ENCODE measurements around the gene WHRN. TPM values are rescaled to one million over a fixed set of nuclear protein-coding genes. Genes with fewer than 3 reads are reported as not detected.
A peak's percentile ranks its signal among the peaks of the same experiment; 100 is the strongest.

The WHRN gene
- total RNA-seq, 2 experiments from 2014 or later: 19.9 to 20.5 TPM

DNA sequence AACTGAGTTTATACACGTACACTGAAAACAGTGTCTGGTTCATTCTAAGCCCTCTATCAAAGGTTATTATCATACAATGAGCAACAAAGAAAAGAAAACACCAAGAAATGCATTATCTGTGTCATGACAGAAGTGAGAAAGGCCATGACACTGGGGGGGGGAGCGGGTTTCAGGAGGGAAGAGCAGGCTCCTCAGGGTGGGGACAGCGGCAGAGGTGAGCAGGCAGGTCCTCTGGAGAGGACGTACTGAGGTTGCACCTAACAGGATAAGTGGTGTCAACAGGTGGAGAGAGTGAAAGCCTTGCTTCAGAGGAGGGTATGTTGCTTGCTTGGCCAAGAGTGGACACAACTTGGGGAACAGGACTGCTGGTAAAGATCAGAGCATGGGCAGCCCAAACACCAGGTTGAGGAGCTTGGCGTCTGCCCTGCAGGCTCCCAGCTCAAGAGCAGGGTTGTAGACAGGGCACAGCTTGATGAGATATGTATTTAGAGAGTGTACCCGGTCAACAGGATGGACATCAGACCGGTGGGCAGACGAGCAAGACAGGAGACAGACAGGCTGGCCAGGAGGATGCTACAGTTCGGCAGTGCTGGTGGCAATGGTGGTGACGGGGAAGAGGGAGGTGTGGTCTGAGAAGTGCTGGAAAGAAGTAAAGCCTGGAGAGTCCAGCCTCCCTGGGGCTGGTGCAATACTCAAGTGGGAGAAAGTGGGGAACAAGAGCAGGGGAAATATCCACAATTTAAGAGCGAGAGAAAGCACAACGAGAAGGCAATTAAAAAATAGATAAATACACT, 10.3 kb downstream of the WHRN start:
- no peak for ATAC-seq (ENCODE audit: poor library complexity)
- H3K4me3 Mint-ChIP-seq: no peak overlapping the region
- CTCF ChIA-PET: interaction anchor here (1.6 kb wide), 1 partner anchor 13 kb away, joined by 5 read pairs; no protein-coding TSS in a partner anchor

GRCh38 chr9:114493521-114494184, 11.6 kb downstream of the WHRN start:
- CTCF ChIA-PET: interaction anchor here (1.1 to 1.6 kb wide), 2 partner anchors 14 to 88 kb away, joined by 3 to 5 read pairs; no protein-coding TSS in a partner anchor
- POLR2A ChIA-PET: no interaction called here
- DNase-seq: peak in 1 of 14 experiments; percentile 43

More for the DNA sequence above, 10.3 kb downstream of the WHRN start:
- no peaks in the 10 kb centered on the region for H3K36me3 Mint-ChIP-seq (ENCODE audit: low read depth)
- no peak for DNase-seq
- no peaks in the 10 kb centered on the region for H3K36me3 ChIP-seq (ENCODE audit: insufficient read depth, low read length)
- no peaks in the 10 kb centered on the region for H3K27me3 Mint-ChIP-seq
- H3K9me3 ChIP-seq (ENCODE audit: control insufficient read depth in 1 of 2, insufficient read depth in 1 of 2, low read length in 2 of 2): no peaks in the 10 kb centered on the region
- H3K4me3 ChIP-seq (ENCODE audit: low read length): no peak overlapping the region
- intact Hi-C loops (cut with DNase I, micrococcal nuclease): no loop called here
- POLR2A ChIA-PET: no interaction called here
- H3K27me3 ChIP-seq (ENCODE audit: control insufficient read depth in 1 of 2, insufficient read depth in 2 of 2, low read length in 2 of 2): no peaks in the 10 kb centered on the region
- TF ChIP-seq, protein P1, sequence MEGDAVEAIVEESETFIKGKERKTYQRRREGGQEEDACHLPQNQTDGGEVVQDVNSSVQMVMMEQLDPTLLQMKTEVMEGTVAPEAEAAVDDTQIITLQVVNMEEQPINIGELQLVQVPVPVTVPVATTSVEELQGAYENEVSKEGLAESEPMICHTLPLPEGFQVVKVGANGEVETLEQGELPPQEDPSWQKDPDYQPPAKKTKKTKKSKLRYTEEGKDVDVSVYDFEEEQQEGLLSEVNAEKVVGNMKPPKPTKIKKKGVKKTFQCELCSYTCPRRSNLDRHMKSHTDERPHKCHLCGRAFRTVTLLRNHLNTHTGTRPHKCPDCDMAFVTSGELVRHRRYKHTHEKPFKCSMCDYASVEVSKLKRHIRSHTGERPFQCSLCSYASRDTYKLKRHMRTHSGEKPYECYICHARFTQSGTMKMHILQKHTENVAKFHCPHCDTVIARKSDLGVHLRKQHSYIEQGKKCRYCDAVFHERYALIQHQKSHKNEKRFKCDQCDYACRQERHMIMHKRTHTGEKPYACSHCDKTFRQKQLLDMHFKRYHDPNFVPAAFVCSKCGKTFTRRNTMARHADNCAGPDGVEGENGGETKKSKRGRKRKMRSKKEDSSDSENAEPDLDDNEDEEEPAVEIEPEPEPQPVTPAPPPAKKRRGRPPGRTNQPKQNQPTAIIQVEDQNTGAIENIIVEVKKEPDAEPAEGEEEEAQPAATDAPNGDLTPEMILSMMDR (IDR thresholded peaks at IDR 0.05): no peak
- peaks cover 31% of the 10 kb centered on the region for H3K4me1 Mint-ChIP-seq (ENCODE audit: low read depth)
- H3K27ac Mint-ChIP-seq: no peak overlapping the region
- peaks cover 12% of the 10 kb centered on the region for H3K4me1 ChIP-seq (ENCODE audit: insufficient read depth, low read length)
- no peaks in the 10 kb centered on the region for H3K9me3 Mint-ChIP-seq
- no peak overlapping the region for H3K27ac ChIP-seq (ENCODE audit: low read depth in 1 of 2, low read length in 2 of 2)

DNA sequence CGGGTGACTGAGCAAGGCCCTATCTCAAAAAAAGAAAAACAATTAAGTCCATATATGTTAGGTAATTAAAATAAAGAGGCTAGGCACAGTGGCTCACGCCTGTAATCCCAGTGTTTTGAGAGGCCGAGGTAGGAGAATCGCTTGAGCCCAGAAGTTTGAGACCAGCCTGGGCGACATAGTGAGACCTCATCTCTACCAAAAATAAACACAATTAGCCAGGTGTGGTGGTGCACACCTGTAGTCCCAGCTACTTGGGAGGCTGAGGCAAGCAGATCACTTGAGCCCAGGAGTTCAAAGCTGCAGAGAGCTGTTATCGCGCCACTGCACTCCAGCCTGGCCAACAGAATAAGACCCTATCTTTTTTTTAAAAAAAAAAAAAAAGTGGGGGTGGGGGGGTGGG, 12.3 kb downstream of the WHRN start:
- Mint-ChIP-seq H3K27me3 (no peaks in the 10 kb centered on the region), H3K4me1 (ENCODE audit: low read depth) (peaks cover 23% of the 10 kb centered on the region), H3K4me3 (no peak overlapping the region), H3K9me3 (no peaks in the 10 kb centered on the region), H3K36me3 (ENCODE audit: low read depth) (no peaks in the 10 kb centered on the region), H3K27ac (no peak overlapping the region)
- H3K27me3 ChIP-seq (ENCODE audit: control insufficient read depth in 1 of 2, insufficient read depth in 2 of 2, low read length in 2 of 2): no peaks in the 10 kb centered on the region
- intact Hi-C loops (cut with DNase I, micrococcal nuclease): no loop called here
- no peaks in the 10 kb centered on the region for H3K36me3 ChIP-seq (ENCODE audit: insufficient read depth, low read length)
- peaks cover 11% of the 10 kb centered on the region for H3K4me1 ChIP-seq (ENCODE audit: insufficient read depth, low read length)
- H3K9me3 ChIP-seq (ENCODE audit: control insufficient read depth in 1 of 2, insufficient read depth in 1 of 2, low read length in 2 of 2): no peaks in the 10 kb centered on the region
- no peak for DNase-seq
- ATAC-seq (ENCODE audit: poor library complexity): no peak
- no peak overlapping the region for H3K4me3 ChIP-seq (ENCODE audit: low read length)
- no peak overlapping the region for H3K27ac ChIP-seq (ENCODE audit: low read depth in 1 of 2, low read length in 2 of 2)
- ChIA-PET POLR2A (no interaction called here), CTCF (interaction anchor here (1.1 to 1.6 kb wide), 2 partner anchors 15 to 87 kb away, joined by 3 to 5 read pairs; no protein-coding TSS in a partner anchor)
- TF ChIP-seq, protein P1 (IDR thresholded peaks at IDR 0.05): no peak

More at GRCh38 chr9:114493521-114494184, 11.6 kb downstream of the WHRN start:
- TF ChIP-seq, protein P1 (IDR thresholded peaks at IDR 0.05): no peak
- no peak overlapping the region for H3K4me3 Mint-ChIP-seq
- Histone ChIP-seq H3K36me3 (ENCODE audit: insufficient read depth, low read length) (no peaks in the 10 kb centered on the region), H3K4me3 (ENCODE audit: low read length) (no peak overlapping the region), H3K27ac (ENCODE audit: low read depth in 1 of 2, low read length in 2 of 2) (no peak overlapping the region), H3K27me3 (ENCODE audit: control insufficient read depth in 1 of 2, insufficient read depth in 2 of 2, low read length in 2 of 2) (no peaks in the 10 kb centered on the region), H3K9me3 (ENCODE audit: control insufficient read depth in 1 of 2, insufficient read depth in 1 of 2, low read length in 2 of 2) (no peaks in the 10 kb centered on the region), H3K4me1 (ENCODE audit: insufficient read depth, low read length) (peaks cover 12% of the 10 kb centered on the region)
- H3K36me3 Mint-ChIP-seq (ENCODE audit: low read depth): no peaks in the 10 kb centered on the region
- peaks cover 30% of the 10 kb centered on the region for H3K4me1 Mint-ChIP-seq (ENCODE audit: low read depth)
- ATAC-seq (ENCODE audit: poor library complexity): no peak
- intact Hi-C loops (cut with DNase I, micrococcal nuclease): no loop called here
- H3K27ac Mint-ChIP-seq: no peak overlapping the region
- no peaks in the 10 kb centered on the region for H3K27me3 Mint-ChIP-seq
- H3K9me3 Mint-ChIP-seq: no peaks in the 10 kb centered on the region
